HG03196 (cell line): ENCODE results near the gene TTC23L.

Source experiments
- ATAC-seq: cut with Tn5 transposase; IDR thresholded peaks from one replicate; pipeline ENCODE4 v1.9.1; 2021; ENCODE audit not compliant: unreplicated experiment

Gene TTC23L

DNA sequence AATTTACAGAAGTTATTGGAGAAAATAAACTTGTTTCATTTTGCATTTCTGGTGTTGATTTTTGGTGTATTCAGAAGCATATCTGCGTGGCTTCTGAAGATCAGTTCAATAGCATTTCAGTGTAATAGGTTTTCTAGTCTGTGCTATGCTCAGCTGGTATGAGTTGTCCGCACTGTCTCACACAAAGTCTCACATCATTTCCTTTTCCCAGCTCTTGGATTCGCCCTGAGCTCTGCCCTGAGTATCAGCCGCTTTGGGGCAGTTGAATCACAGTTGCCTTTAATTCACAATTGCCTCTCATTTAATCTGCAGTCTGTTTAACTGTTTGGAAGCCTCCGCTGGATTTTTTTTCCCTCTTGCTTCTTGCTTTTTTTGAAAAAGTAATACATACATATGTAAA lies 6.4 kb upstream of the TTC23L start:
- ATAC-seq = no peak

GRCh38 chr5:34833090-34833489 lies 5.9 kb upstream of the TTC23L start:
- no peak for ATAC-seq

DNA sequence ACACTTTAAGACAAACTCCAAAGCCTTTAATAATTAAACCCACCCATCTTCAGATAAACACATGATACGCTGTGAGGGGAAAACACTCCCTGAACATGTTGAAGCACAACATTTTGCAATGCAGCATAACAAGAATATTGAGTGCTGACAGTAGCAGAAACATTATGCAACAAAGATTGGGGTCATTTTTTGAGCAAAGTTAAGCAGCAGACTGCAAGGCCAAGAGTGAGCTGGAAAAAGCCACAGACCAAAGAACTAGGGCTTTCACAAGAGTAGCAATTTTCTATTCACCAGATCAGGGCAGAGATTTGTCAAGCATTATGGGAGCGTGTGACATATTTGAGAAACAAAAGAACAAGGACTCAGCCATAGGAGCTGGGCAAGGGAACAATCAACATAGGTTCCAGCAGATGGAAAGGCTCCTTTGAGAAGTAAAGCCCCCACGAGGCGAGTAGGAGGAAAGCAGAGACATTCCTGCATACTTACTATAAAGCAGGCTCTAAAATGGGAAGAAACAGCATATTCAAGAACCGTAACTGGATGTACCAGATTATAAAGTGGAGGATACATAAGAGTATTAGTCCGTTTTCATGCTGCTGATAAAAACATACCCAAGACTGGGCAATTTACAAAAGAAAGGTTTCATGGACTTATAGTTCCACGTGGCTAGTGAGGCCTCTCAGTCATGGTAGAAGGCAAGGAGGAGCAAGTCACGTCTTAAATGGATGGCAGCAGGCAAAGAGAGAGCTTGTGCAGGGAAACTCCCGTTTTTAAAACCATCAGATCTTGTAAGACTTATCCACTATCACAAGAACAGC lies 4.8 kb upstream of the TTC23L start:
- ATAC-seq = no peak

DNA sequence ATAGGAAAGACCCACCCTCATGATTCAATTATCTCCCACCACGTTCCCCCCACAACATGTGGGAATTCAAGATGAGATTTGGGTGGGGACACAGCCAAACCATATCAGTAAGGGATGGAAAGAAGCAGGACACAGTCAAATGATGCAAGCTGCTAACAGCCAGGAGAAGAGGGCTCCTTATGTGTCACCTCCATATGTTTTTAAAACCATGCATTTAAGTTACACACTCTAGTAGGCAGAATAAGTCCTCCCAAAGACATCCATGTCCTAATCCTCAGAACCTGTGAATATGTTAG lies 4.2 kb upstream of the TTC23L start:
- no peak for ATAC-seq

DNA sequence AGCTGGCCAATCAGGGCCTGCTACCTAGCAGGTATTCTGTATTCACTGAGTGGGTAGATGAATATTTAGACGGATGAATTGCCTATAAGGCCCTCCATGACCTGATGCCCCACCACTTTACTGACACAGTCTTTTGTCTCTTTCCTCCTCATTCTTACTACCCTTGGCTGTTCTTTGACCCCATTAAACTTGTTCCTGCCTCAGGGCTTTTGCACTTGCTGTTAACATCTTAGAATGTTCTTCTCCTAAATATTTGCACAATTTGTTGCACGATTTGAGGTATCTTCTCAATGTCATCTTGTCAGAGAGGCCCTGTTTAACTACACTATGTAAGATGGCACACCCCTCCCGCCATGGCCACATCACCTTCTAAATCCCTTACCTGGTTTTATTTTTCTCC lies 3.3 kb upstream of the TTC23L start:
- no peak for ATAC-seq

GRCh38 chr5:34841816-34842215 lies 2.9 kb downstream of the TTC23L start:
- ATAC-seq = no peak

GRCh38 chr5:34842554-34842953 lies 3.6 kb downstream of the TTC23L start:
- no peak for ATAC-seq

GRCh38 chr5:34843497-34843896 lies 4.5 kb downstream of the TTC23L start:
- no peak for ATAC-seq

DNA sequence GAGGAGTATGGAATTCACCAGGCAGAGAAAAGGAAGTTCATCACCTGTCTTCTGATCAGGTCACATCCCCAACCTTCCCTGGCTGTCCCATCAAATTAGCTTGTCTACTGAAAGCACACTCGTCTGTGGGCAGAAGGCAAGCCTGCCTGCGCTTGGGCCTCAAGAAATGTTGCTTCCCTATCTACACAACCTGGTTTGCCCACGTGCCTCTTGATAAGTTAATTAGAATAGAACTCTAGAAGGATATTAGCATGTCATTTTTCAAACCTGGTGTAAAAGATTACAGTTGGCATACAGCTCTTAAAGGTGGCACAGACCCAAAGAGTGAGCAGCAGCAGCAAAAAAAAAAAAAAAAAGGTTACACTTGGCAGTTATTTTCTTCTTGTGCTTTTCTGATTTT lies 5.1 kb downstream of the TTC23L start:
- no peak for ATAC-seq

DNA sequence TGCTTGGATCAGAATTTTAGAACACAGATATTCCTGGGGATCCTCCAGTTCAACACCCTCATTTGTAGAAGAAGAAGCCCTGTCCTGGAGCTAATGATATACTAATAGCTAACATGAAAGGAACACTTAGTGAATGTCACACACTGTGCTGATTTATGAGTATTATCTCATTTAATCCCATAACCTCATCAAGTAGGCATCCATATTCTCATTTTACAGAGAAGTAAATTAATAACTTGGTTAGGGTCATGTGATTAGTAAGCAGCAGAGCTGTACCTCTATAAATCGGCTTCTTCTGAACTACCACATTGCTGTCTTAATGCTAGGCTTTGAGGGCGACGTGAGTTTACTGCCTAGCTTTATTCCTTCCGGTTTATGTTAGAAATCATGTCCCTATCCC lies 6.0 kb downstream of the TTC23L start:
- no peak for ATAC-seq

GRCh38 chr5:34847056-34847455 lies 8.1 kb downstream of the TTC23L start:
- no peak for ATAC-seq

DNA sequence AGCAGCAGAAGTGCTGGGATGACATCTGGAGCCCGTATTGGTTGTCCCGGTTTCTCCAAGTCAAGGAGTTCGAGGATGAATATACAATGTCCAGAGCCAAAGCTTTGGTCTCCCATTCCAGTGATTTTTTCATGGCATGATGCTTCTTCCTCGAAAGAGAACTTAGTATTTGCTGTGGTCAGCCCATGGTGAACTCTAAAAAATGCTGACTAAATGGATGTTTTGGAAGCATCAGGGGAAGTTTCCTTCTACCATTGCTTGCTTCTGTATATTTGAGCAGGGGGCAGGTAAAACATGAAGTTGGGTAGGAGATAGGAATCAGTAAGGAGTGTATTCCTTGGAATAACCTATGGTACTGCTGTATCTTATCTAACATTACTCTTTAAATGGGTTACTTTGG lies 8.6 kb downstream of the TTC23L start:
- no peak for ATAC-seq

DNA sequence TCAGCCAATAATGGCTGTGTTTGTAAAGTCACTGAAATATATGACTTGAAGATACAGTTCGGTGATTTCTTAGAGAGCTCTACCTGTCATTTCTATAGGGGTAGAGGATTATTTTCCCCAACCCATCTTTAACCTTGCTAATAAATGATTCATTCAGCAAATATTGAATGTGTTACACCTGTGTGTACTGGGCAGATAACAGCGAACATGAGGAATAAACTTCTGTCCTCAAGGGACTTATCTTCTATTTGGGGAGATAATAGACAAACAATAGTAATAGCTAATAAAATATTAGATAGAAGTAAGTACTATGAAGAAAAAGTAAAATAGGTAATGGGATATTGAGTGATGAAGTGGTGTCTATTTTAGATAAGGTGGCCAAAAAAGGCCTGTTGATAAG lies 9.3 kb downstream of the TTC23L start:
- no peak for ATAC-seq

DNA sequence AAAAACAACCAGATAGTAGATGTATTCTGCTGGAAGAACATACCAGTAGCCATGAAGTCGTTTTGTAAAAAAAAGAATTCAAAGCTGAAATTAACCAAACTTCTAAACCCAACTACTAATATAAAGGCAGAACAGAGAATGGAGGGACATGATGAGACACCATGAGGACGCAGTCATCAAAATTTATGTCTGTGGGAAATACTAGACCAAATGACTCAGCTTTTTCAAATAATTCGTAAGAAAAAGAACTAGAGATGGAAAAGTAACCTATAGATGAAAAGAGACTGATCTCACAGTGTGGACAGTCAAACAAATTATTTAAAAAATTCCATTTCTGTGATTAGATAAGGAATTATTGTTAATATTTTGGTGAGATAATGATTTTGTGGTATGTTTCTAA lies 10.3 kb downstream of the TTC23L start:
- no peak for ATAC-seq

DNA sequence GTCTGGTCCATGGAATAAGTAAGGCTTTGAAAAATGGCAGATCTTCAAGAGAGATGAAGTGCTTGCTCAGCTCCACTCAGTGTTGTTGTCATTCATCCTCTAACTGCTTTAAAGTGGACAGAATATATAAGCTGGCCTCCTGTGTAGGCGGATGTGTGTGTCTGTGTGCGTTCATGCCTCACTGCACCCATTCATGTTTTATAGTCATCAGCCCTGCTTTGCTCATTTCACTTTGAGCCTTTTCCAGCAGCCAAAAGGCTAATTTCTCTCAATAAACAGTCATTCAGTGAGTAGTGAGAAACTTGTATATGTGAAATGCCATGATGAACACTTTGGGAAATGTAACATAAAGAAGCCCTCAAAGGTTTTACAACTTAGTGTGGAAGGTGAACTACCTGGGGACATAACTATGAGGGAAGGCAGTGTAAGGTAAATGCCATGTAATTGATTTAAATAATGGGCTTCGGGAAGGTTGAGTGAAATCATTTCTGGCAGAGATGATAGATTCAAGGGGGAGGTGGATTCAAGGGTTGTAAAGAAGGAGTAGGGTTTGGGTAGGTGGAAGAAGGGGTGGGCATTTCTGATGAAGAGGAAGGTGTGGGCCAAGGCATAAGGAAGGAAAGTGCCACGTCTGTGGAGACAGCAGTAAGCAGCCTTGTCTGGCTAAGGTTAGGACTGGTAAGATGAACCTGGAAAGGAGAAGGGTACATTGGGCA lies 15.7 kb downstream of the TTC23L start:
- peak; percentile 86 for ATAC-seq

- no peak for ATAC-seq
These were observed 18.2 kb downstream of the TTC23L start for GRCh38 chr5:34857161-34857560.

- ATAC-seq = no peak
These were observed 18.9 kb downstream of the TTC23L start for GRCh38 chr5:34857894-34858293.

DNA sequence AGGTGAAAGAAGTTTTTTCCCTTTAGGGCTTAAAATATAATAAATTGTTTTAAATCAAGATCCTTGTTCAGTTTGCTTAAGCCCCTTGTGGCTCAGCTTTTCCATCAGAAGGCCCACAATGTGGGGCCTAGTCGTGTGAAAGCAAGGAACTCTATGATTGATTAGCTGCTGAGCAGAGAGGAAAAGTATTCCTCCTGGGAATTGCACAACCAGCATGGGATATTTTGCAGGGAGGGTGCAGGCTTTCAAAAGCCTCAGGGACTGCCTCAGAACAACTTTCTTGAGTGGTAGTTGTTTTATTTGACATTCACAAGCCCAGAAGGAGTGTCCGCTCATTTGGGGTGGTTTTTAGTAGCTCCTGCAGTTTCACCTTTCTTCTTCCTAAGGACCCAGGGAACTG lies 19.8 kb downstream of the TTC23L start:
- ATAC-seq = no peak

- ATAC-seq = no peak
These were observed 20.3 kb downstream of the TTC23L start for GRCh38 chr5:34859253-34859652.

DNA sequence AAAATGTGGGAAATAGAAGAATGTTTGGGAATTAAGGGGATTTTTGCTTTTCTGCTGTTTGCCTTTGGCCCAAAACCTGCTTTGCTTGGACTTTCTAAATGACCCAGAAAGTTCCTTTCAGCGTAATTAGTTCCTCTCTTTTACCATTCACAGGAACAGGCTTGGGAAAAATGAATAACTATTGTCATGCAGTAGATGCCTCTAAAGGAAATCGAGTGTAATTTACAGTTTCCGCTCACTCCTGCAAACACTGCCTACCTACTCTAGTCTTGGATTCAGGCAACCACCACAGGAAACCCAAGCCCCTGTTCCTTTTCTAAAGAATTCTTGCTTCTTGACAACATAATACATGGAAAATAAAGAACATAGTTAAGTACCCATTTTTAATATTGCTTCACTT lies 25.0 kb downstream of the TTC23L start:
- no peak for ATAC-seq

DNA sequence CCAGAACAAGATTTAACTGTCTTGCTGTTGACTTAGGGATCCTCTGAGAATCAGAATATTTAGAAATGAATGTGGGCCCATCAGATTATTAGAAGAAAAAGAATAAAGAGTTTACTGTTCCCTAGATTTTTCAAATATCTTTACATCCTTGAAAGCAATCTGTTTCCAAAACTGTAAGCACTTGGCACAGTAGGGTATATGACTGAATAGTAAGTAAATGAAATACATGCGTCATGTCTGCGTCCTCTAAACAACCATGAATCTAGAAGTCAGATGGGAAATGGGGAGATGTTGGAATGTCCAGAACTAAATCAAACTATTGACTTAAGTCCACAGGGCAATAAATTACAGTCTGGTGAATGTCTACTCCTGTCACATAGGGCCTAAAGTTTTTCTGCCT lies 26.1 kb downstream of the TTC23L start:
- no peak for ATAC-seq

DNA sequence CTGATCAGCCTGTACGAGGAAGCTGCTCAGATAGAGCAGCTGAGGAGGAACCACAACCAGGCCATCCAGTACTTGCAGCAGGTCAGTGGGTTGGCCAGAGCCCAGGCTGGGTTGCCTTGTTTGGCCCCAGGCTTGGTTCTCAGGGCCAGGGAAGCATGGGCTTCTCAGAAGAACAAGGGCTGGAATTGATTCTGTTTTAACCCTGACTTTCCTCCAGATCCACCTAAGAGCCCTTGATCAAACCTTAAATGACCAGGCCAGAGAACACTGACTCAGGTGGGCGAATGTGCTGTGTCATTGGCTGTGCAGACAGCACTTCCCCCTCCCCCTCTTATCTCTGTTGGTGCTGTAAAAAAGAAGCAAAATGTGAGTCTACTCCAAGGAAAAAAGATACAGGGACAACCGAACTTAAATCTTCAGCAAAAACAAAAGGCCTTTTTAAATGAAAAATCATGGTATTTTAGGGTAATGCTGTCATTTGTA lies 28.1 kb downstream of the TTC23L start:
- no peak for ATAC-seq

DNA sequence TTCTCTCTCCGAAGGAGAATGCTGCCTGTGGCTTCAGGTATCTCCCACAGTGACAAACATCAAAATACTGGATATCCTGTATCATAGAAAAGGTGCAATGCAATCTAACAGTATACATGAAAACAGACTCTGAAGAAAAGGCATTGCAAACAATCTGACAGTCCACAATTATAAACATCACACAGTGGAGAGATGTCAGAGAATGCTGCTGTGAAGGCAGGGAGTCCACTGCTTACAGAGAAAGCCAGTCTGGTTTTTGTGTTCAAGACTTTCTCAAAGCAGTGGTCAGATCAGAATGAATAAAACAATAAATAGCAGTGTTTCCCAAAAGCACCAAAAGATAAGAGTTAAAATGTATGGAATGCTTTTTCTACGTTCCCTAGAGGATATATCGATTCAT lies 28.7 kb downstream of the TTC23L start:
- no peak for ATAC-seq
